Kidney epithelial cell (primary cell): ENCODE results near the gene DDI1. TPM values are rescaled to one million over a fixed set of nuclear protein-coding genes. Genes with fewer than 3 reads are reported as not detected.

Experiments used
- DNase-seq: peaks from one replicate; pipeline ENCODE4 v3.0.0-alpha.2; 2010; ENCODE audit warnings: low read depth
- H3K27me3 ChIP-seq: 2 replicates; pipeline ENCODE4 v1.6.0; 2011; ENCODE audit warnings: low read length; ENCODE audit not compliant: control insufficient read depth, insufficient read depth
- H3K36me3 ChIP-seq: 2 replicates; pipeline ENCODE4 v1.5.1; 2011; ENCODE audit warnings: low read length; ENCODE audit not compliant: control insufficient read depth, insufficient read depth
- H3K4me3 ChIP-seq: 2 replicates; pipeline ENCODE4 v1.5.1; 2011; ENCODE audit warnings: low read depth, mild to moderate bottlenecking, control low read depth, low read length
- CTCF ChIP-seq: IDR thresholded peaks from 2 replicates; pipeline ENCODE4 v1.5.1; 2011; ENCODE audit warnings: mild to moderate bottlenecking, moderate library complexity, low read length, control low read depth, inconsistent platforms; ENCODE audit not compliant: insufficient read depth, poor library complexity, severe bottlenecking
- total RNA-seq: library from RNA; depleted of rRNA; stranded (reverse); fragments of >200 nt; gene quantifications from 2 replicates; pipeline ENCODE4 v1.2.3, GENCODE V29; 2015

The DDI1 gene
- total RNA-seq, 1 donor from 2014 or later = not detected

GRCh38 chr11:103994518-103994917, 41.9 kb upstream of the DDI1 start:
- no peak for DNase-seq
- no peak for TF ChIP-seq CTCF
- Histone ChIP-seq H3K4me3 (no peak overlapping the region), H3K27me3 (no peaks in the 10 kb centered on the region), H3K36me3 (no peaks in the 10 kb centered on the region)

- DNase-seq = no peak
- Histone ChIP-seq H3K27me3 (no peaks in the 10 kb centered on the region), H3K36me3 (no peaks in the 10 kb centered on the region), H3K4me3 (no peak overlapping the region)
- no peak for TF ChIP-seq CTCF
These were observed 40.5 kb upstream of the DDI1 start for GRCh38 chr11:103995896-103996295.

- H3K27me3 ChIP-seq = no peaks in the 10 kb centered on the region
- H3K4me3 ChIP-seq = no peak overlapping the region
- DNase-seq = no peak
- no peaks in the 10 kb centered on the region for H3K36me3 ChIP-seq
- TF ChIP-seq CTCF = no peak
These were observed 39.4 kb upstream of the DDI1 start for GRCh38 chr11:103997082-103997481.

GRCh38 chr11:103998826-103999508, 37.5 kb upstream of the DDI1 start:
- DNase-seq = no peak
- Histone ChIP-seq H3K36me3 (no peaks in the 10 kb centered on the region), H3K27me3 (no peaks in the 10 kb centered on the region), H3K4me3 (no peak overlapping the region)
- no peak for TF ChIP-seq CTCF

GRCh38 chr11:104000798-104001197, 35.6 kb upstream of the DDI1 start:
- no peaks in the 10 kb centered on the region for H3K27me3 ChIP-seq
- no peaks in the 10 kb centered on the region for H3K36me3 ChIP-seq
- no peak for DNase-seq
- no peak overlapping the region for H3K4me3 ChIP-seq
- no peak for TF ChIP-seq CTCF

GRCh38 chr11:104001561-104002056, 34.8 kb upstream of the DDI1 start:
- H3K27me3 ChIP-seq = no peaks in the 10 kb centered on the region
- H3K36me3 ChIP-seq = no peaks in the 10 kb centered on the region
- no peak for TF ChIP-seq CTCF
- DNase-seq = no peak
- no peak overlapping the region for H3K4me3 ChIP-seq
